SK-N-MC (cell line): ENCODE measurements around the gene LIPA.
"Not testable (repeated sequence)": the region's sequence is repeated elsewhere in the genome, so short reads cannot be mapped to it uniquely, and the experiment has no call there.

Experiments used
- DNase-seq: peaks from one replicate; pipeline ENCODE4 v3.0.0-alpha.2; 2011; ENCODE audit warnings: low read depth, low spot score
- H3K27ac ChIP-seq: fragments of 200-600 bp; sonication (generic); 2 replicates; pipeline ENCODE4 v1.5.1; 2016; ENCODE audit warnings: mixed run types
- H3K36me3 ChIP-seq: fragments of 200-600 bp; sonication (generic); 2 replicates; pipeline ENCODE4 v1.6.1; 2017; ENCODE audit warnings: antibody characterized with exemption, low read length, mixed read lengths; ENCODE audit not compliant: insufficient read depth
- H3K4me3 ChIP-seq: fragments of 200-600 bp; sonication (generic); 2 replicates; pipeline ENCODE4 v1.5.1; 2016
- H3K9ac ChIP-seq: fragments of 200-600 bp; sonication (generic); 2 replicates; pipeline ENCODE4 v1.8.0; 2017; ENCODE audit warnings: mixed run types, mixed read lengths; ENCODE audit not compliant: insufficient read length
- H3K9me3 ChIP-seq: fragments of 200-600 bp; sonication (generic); 2 replicates; pipeline ENCODE4 v1.6.1; 2017; ENCODE audit warnings: low read depth, mild to moderate bottlenecking, antibody characterized with exemption, low read length, moderate library complexity, mixed read lengths
- EZH2 ChIP-seq: fragments of 200-600 bp; sonication (generic); IDR thresholded peaks from one replicate; pipeline ENCODE4 v1.6.1; 2017; ENCODE audit warnings: antibody characterized with exemption
- FOXP2 ChIP-seq: optimal IDR thresholded peaks from 2 replicates; pipeline ENCODE3; 2011; ENCODE audit warnings: mild to moderate bottlenecking, moderate library complexity; ENCODE audit not compliant: insufficient read depth; ENCODE audit errors: extremely low read length, control extremely low read depth
- POLR2AphosphoS5 ChIP-seq: IDR thresholded peaks from 2 replicates; pipeline ENCODE4 v1.6.1; 2012; ENCODE audit warnings: mild to moderate bottlenecking, low read depth, low read length, borderline replicate concordance

LIPA gene

GRCh38 chr10:89251409-89252224 lies at the start of gene LIPA:
Gene LIPA, minus strand, starts transcription at chr10:89251775. Its CDS starts 4,127 bp downstream, at chr10:89247648.
- no peak for TF ChIP-seq FOXP2
- peak; percentile 33; the same call in 1 of the 2 replicates for TF ChIP-seq POLR2AphosphoS5
- no peaks in the 10 kb centered on the region for H3K36me3 ChIP-seq
- H3K27ac ChIP-seq = no peak within 1 kb of the TSS
- peak within 1 kb of the TSS; percentile 82 for H3K4me3 ChIP-seq
- H3K9ac ChIP-seq = peak within 1 kb of the TSS; percentile 20
- H3K9me3 ChIP-seq = no peaks in the 10 kb centered on the region
- DNase-seq = peak; percentile 50

DNA sequence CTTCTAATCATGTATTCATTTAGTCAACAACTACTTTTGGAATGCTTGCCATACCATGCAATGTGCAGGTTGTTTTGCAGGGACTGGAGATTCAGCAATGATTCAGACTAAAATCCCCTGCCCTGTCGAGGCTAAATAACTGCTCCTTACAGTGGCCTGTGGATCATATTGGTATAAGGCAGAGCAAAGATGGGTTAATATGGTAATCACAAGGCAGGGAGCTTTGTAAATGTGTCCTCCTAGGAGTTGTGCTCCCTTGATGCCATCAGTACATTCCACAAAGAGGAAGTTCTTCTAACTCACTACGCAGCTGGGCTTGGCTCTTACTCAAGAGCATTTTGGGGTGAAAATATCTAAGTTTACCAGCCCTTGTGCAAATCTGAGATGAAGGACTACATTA lies 49.7 kb upstream of the LIPA start:
- DNase-seq = no peak
- Histone ChIP-seq H3K4me3 (peak overlapping the region; percentile 75), H3K9me3 (no peaks in the 10 kb centered on the region), H3K9ac (peak overlapping the region; percentile 67), H3K27ac (peak overlapping the region; percentile 68; the same call in 1 of the 2 replicates), H3K36me3 (no peaks in the 10 kb centered on the region)
- TF ChIP-seq POLR2AphosphoS5 = no peak
- TF ChIP-seq FOXP2 = no peak
- no peak for TF ChIP-seq EZH2

GRCh38 chr10:89299031-89299430 lies 47.5 kb upstream of the LIPA start:
- TF ChIP-seq FOXP2 = no peak
- no peak for TF ChIP-seq EZH2
- no peak for TF ChIP-seq POLR2AphosphoS5
- H3K9me3 ChIP-seq = no peaks in the 10 kb centered on the region
- H3K4me3 ChIP-seq = no peak overlapping the region
- no peak for DNase-seq
- H3K36me3 ChIP-seq = no peaks in the 10 kb centered on the region
- H3K27ac ChIP-seq = no peak overlapping the region
- no peak overlapping the region for H3K9ac ChIP-seq

- no peaks in the 10 kb centered on the region for H3K9me3 ChIP-seq
- TF ChIP-seq EZH2 (no peak), POLR2AphosphoS5 (no peak)
- H3K27ac ChIP-seq = no peak overlapping the region
- no peak overlapping the region for H3K4me3 ChIP-seq
- no peaks in the 10 kb centered on the region for H3K36me3 ChIP-seq
- H3K9ac ChIP-seq = no peak overlapping the region
- no peak for DNase-seq
Observed at GRCh38 chr10:89297791-89298190, 46.2 kb upstream of the LIPA start.

GRCh38 chr10:89297356-89297755 lies 45.8 kb upstream of the LIPA start:
- no peaks in the 10 kb centered on the region for H3K36me3 ChIP-seq
- H3K9me3 ChIP-seq = no peaks in the 10 kb centered on the region
- H3K9ac ChIP-seq = no peak overlapping the region
- H3K27ac ChIP-seq = no peak overlapping the region
- H3K4me3 ChIP-seq = no peak overlapping the region
- DNase-seq = no peak
- TF ChIP-seq FOXP2 (no peak), EZH2 (no peak), POLR2AphosphoS5 (no peak)

- 0 out of 2 replicates have a peak overlapping the region, but pooled peaks have one; percentile 25 for H3K27ac ChIP-seq
- H3K4me3 ChIP-seq = no peak overlapping the region
- DNase-seq = peak; percentile 47
- H3K9me3 ChIP-seq = no peaks in the 10 kb centered on the region
- TF ChIP-seq FOXP2 (no peak), EZH2 (no peak), POLR2AphosphoS5 (no peak)
- no peak overlapping the region for H3K9ac ChIP-seq
- H3K36me3 ChIP-seq = no peaks in the 10 kb centered on the region
Observed at GRCh38 chr10:89296220-89296648, 44.7 kb upstream of the LIPA start.

DNA sequence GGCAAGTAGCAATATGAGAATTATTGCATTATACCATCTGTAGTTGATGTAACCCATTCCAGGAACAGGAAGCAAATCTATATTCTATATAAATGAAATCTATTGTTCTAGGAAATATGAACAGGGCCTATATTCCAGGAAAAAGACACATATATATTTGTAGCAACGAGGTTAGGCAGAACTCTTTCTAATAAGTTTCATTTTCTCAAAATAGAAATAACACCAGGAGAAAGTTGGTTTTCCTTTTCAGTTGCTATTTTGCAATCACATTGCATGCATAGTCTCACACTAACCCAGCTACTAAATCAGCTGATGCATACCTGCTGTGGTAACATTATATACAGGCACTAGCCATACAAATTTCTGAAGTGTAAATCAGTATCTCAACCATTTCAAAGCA lies 44.0 kb upstream of the LIPA start:
- TF ChIP-seq POLR2AphosphoS5 (no peak), EZH2 (no peak)
- Histone ChIP-seq H3K4me3 (no peak overlapping the region), H3K27ac (no peak overlapping the region), H3K36me3 (no peaks in the 10 kb centered on the region), H3K9ac (no peak overlapping the region), H3K9me3 (no peaks in the 10 kb centered on the region)
- DNase-seq = no peak

DNA sequence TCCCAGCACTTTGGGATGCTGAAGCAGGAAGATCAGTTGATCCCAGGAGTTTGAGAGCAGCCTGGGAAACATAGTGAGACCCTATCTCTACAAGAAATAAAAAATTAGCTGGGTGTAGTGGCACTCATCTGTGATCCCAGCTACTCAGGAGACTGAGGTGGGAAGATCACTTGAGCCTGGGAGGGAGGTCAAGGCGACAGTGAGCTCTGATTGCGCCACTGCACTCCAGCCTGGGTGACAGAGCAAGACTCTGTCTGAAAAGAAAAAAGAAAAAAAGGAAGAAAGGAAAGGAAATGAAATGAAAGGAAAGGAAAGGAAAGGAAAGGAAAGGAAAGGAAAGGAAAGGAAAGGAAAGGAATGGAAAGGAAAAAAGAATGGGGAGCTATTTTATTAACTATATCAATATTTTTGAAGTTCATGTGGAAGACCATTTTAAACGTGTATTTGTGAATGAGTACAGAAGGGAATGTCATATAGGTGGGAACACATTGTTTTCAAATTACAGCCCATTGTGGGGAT lies 43.2 kb upstream of the LIPA start:
- TF ChIP-seq POLR2AphosphoS5 (no peak), FOXP2 (no peak), EZH2 (no peak)
- Histone ChIP-seq H3K36me3 (no peaks in the 10 kb centered on the region), H3K9ac (no peak overlapping the region), H3K9me3 (no peaks in the 10 kb centered on the region), H3K4me3 (no peak overlapping the region), H3K27ac (no peak overlapping the region)
- no peak for DNase-seq

DNA sequence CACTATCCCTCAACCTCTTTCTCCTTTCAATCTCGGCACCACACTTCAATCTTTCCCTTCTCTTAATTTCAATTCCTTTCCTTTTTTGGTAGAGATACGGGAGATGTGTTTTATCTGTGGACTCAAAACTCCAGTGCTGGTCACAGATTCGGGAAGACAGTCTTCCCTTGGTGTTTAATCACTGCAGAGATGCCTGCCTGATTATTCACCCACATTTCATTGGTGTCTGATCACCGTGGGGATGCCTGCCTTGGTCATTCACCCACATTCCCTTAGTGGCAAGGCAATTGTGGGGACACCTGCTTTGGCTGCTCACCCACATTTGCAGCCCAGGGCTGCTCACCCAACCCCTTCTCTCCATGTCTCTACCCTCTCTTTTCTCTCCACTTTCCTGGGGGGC lies 33.7 kb upstream of the LIPA start:
- not testable (repeated sequence) for DNase-seq, H3K9me3 ChIP-seq, H3K27ac ChIP-seq, H3K4me3 ChIP-seq, H3K36me3 ChIP-seq, H3K9ac ChIP-seq

DNA sequence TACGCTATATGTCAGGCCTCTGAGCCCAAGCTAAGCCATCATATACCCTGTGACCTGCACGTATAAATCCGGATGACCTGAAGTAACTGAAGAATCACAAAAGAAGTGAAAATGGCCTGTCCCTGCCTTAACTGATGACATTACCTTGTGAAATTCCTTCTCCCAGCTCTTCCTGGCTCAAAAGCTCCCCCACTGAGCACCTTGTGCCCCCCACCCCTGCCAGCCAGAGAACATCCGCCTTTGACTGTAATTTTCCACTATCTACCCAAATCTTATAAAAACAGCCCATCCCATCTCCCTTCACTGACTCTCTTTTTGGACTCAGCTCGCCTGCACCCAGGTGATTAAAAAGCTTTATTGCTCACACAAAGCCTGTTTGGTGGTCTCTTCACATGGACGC lies 33.1 kb upstream of the LIPA start:
- not testable (repeated sequence) for H3K9ac ChIP-seq, H3K4me3 ChIP-seq, H3K9me3 ChIP-seq, H3K36me3 ChIP-seq, DNase-seq
- peak overlapping the region; percentile 77 for H3K27ac ChIP-seq
